GM21423 (cell line): ENCODE measurements around the gene KIF27.
"Not testable (repeated sequence)": the region's sequence is repeated elsewhere in the genome, so short reads cannot be mapped to it uniquely, and the experiment has no call there.

Experiments
- ATAC-seq: cut with Tn5 transposase; IDR thresholded peaks from one replicate; pipeline ENCODE4 v1.9.1; 2021; ENCODE audit warnings: mild to moderate bottlenecking, moderate library complexity; ENCODE audit not compliant: unreplicated experiment

Gene KIF27, protein sequence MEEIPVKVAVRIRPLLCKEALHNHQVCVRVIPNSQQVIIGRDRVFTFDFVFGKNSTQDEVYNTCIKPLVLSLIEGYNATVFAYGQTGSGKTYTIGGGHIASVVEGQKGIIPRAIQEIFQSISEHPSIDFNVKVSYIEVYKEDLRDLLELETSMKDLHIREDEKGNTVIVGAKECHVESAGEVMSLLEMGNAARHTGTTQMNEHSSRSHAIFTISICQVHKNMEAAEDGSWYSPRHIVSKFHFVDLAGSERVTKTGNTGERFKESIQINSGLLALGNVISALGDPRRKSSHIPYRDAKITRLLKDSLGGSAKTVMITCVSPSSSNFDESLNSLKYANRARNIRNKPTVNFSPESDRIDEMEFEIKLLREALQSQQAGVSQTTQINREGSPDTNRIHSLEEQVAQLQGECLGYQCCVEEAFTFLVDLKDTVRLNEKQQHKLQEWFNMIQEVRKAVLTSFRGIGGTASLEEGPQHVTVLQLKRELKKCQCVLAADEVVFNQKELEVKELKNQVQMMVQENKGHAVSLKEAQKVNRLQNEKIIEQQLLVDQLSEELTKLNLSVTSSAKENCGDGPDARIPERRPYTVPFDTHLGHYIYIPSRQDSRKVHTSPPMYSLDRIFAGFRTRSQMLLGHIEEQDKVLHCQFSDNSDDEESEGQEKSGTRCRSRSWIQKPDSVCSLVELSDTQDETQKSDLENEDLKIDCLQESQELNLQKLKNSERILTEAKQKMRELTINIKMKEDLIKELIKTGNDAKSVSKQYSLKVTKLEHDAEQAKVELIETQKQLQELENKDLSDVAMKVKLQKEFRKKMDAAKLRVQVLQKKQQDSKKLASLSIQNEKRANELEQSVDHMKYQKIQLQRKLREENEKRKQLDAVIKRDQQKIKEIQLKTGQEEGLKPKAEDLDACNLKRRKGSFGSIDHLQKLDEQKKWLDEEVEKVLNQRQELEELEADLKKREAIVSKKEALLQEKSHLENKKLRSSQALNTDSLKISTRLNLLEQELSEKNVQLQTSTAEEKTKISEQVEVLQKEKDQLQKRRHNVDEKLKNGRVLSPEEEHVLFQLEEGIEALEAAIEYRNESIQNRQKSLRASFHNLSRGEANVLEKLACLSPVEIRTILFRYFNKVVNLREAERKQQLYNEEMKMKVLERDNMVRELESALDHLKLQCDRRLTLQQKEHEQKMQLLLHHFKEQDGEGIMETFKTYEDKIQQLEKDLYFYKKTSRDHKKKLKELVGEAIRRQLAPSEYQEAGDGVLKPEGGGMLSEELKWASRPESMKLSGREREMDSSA (N-terminal part only)

GRCh38 chr9:83920927-83921707 lies at the start of gene KIF27:
KIF27 (minus strand) TSS chr9:83921432; CDS start chr9:83915591, 5,841 bp downstream.
- peak; percentile 94 for ATAC-seq

DNA sequence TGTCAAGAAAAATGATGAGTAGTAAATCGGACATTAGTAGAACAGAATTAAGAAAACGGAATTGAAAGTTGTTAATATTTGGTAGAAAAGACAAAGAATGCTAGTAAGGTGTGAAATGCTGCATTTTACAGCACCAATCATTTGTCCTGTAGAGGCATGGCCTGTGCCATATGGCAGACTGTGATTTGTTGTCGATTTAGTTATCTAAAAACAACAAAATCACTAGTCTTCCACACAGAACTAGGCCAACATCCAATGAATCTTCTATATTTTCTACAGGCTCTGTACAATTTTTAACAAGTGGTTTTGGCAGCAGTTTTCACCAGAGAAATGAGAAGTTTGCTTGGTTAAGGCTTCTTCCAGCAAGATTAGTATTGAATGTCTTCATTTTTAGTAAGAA lies 48.4 kb upstream of the KIF27 start:
- ATAC-seq, result no peak

GRCh38 chr9:83967073-83967472 lies 45.8 kb upstream of the KIF27 start:
- no peak for ATAC-seq

DNA sequence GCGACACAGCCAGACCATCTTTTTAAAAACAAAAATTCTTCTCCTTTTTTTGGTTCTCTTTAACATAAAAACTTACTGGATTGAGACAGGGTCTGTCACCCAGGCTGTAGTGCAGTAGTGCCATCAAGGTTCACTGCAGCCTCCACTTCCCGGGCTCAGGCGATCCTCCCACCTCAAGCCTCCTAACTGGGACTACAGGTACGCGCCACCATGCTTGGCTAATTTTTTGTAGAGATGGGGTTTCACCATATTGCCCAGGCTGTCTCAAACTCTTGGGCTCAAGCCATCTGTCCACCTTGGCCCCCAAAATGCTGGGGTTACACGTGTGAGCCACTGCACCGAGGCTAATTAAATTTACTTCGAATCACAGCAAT lies 45.0 kb upstream of the KIF27 start:
- ATAC-seq, result no peak

GRCh38 chr9:83965350-83966208 lies 44.3 kb upstream of the KIF27 start:
- ATAC-seq, result no peak

GRCh38 chr9:83964973-83965349 lies 43.7 kb upstream of the KIF27 start:
- ATAC-seq, result no peak

DNA sequence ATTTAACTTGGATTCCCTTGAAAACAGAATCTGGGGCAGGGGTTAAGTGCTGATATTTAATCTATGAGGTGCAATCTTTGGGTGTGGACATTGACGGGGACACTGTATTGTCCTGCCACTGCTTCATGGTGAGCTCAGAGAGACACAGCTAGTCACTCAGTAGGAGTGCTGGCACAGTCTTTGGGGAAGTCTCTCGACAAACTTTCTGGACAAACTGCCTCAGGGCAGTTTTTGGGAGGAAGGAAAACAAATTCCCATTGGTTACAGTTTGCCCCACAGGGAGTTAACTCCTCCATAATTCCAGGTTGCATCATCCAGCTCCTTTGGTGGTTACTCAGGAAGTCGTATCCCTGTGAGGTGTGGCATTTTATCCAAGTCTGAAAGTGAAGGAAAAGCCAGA lies 40.9 kb upstream of the KIF27 start:
- ATAC-seq, result no peak

GRCh38 chr9:83960991-83961390 lies 39.8 kb upstream of the KIF27 start:
- ATAC-seq, result no peak

GRCh38 chr9:83959061-83959460 lies 37.8 kb upstream of the KIF27 start:
- no peak for ATAC-seq

GRCh38 chr9:83957248-83957513 lies 35.9 kb upstream of the KIF27 start:
- ATAC-seq, result no peak

- peak; percentile 88 for ATAC-seq
Measured at GRCh38 chr9:83956436-83957247, 35.4 kb upstream of the KIF27 start.

GRCh38 chr9:83956086-83956435 lies 34.8 kb upstream of the KIF27 start:
- peak; percentile 55 for ATAC-seq

- not testable (repeated sequence) for ATAC-seq
Measured at GRCh38 chr9:83948096-83948495, 26.9 kb upstream of the KIF27 start.

- ATAC-seq, result no peak
Measured at GRCh38 chr9:83940590-83941303, 19.5 kb upstream of the KIF27 start.

- ATAC-seq, result peak; percentile 72
Measured at GRCh38 chr9:83937861-83938455, 16.7 kb upstream of the KIF27 start.

- no peak for ATAC-seq
Measured at GRCh38 chr9:83936523-83936922, 15.3 kb upstream of the KIF27 start.

DNA sequence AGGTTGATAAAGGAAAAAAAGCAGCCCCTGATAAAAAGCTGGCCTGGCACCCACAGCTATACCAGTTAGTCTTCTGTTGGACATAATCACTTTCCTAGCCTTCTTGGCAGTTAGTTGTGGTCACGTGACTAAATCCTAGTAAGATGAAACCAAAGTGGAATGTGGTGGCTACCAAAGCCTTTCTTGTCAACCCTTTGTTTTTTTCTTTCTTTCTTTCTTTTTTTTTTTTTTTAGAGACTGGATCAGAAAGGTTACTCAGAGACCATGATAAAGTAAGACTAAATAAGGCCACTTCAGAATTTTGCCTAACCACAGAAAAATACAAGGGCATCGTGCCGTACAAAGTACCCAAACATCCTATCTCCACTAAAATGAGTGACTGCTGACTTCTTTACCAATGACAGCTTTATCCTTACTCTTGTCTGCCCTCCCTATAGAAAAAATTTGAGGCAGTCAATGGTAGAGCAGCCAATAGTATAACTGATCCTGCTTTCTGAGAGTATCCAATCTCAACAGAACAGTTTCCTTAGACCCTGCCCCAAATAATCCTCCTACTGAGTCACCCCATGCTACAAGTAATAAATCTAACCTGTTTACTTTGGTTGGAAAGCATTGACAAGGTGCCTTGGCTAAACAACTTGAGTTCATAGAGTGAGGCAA lies 14.2 kb upstream of the KIF27 start:
- no peak for ATAC-seq
